GM21381 (cell line): Measurements from ENCODE around the gene MTCL1.
"Not testable (repeated sequence)": the region's sequence is repeated elsewhere in the genome, so short reads cannot be mapped to it uniquely, and the experiment has no call there.

ENCODE experiments used
- ATAC-seq: cut with Tn5 transposase; IDR thresholded peaks from one replicate; pipeline ENCODE4 v1.9.1; 2021; ENCODE audit warnings: mild to moderate bottlenecking, moderate library complexity; ENCODE audit not compliant: unreplicated experiment

The MTCL1 gene

DNA sequence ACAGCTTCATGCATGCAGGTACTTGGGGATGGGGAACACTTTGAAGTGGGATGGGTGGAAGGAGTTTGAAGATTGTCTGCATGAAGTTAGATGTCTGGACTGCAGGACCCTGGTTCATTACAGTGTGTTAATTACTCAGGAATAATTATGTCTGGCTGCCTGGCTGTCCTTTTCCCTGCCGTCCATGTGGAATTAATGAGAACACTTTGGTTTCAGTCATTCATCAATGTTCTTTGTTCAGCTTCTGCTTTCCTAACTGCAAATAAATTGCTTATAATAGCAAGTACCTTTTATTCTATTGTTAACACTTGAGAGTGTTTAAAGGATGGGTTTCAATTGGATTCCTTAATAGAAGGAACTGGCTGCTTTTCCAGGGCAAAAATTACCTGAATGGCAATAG lies 35.8 kb downstream of the MTCL1 start:
- no peak for ATAC-seq

DNA sequence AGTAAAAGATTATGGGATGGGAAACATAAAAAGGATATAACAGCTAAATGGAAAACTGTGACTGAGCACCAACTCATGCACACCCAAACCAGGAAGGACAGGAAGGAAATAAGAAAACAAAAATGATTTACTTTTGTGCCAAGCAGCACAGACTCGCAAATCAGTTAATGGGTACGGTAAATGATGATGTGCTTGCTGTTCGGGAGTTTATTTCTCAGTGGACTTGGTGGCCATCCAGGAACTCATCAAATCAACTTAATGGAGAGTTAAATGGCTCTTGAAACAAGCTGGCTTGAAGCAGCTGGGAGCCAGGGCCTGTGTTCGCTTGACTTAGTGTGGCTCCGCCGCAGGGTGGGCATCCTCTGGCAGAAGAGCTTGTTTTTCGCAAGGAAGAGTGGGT lies 36.2 kb downstream of the MTCL1 start:
- no peak for ATAC-seq

DNA sequence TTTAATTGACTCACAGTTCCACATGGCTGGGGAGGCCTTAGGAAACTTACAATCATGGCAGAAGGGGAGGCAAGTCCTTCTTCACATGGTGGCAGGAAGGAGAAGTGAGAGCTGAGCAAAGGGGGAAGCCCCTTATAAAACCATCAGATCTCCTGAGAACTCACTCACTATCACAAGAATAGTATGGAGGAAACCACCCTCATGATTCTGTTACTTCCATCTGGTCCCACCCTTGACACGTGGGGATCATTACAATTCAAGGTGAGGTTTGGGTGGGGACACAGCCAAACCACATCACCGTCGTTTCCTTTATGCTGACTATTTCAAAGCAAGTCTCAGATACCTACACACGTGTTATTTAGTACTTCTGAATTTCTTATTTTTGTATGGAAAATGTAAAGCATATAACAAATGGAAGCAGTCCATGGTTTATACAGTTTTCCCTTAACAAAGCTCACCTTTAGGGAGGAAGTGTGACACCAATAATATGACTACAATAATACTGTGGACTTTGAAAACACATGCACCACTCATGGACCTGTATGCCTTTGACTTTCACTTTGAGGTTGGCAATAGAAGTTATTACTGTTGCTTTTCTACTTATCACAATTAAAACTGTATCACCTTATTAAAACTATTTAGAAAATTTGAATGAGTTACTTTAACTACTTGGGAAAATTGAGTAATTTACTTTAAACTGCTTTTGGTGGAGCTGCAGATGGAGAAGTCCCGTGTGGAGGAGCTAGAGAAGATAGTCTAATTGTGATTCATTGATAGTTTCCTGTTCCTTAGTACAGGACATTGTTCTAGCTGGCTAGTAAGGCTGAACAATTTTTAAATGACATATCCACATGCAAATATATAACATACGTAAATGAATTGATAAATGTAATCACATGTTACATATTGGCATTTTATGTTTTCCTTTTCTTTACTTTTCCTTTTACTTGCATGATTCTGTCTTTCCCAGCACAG lies 37.3 kb downstream of the MTCL1 start:
- ATAC-seq, result no peak

DNA sequence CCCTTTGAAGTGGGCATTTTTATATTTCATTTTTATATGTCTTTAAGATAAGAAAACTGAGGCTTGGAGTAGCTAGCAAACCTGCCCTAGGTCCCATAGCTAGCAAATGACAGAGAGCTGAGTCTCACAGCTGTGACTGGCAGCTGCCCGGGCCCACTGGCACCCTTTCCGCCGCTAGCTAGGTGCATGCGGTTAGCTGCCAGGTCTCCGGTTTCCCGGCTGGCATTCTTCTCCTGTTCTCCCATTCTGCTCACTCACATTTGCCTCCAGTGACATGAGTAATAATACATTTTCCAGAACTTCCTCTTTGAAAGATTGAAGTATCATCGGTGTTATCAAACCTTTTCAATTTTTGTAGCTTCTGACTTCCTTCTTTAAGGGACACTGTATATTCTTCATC lies 38.7 kb downstream of the MTCL1 start:
- no peak for ATAC-seq

DNA sequence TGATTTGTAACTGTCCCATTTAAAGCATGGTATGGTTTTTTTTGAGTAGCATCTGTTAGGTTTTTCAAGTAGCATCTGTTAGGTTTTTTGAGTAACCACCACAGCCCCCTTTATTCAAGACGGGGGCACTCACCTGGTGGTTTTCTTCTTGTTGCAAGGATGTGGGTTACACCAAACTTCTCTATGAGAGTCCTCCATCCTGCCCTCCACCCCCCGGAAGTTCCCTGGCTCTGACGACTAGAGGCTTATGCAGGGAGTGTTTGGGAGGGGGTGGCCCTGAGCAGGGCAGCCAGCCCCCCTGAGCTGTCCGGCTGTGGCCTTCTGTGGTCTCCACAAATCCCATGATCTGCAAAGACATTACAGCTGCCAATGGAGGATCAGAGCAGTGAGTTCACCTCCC lies 39.3 kb downstream of the MTCL1 start:
- no peak for ATAC-seq

DNA sequence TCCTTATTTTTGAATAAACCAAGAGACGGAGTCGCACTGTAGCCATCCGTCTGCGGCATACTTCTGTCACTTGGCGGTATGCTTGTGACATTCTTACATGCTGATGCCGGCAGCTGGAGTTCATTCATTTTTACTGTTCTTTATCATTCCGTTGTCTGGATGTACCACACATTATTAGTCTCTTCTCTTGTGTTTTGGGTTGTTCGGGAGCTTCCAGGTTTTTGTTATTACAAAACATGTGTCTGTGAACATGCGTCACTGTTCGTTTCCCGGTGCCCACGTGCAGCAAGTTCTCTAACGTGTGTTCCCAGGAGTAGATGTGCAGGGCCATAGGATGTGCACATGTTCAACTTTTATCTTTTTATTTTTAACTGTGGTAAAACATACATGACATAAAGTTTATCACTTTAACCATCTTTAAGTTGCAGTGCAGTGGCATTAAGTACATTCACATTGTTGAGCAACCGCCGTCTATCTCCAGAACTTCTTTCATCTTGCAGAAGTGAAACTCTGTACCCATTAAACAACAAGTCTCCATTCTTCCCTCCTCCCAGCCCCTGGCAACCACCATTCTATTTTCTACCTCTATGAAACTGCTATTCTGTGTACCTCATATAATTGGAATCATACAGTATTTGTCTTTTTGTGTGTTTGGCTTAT lies 40.1 kb downstream of the MTCL1 start:
- ATAC-seq, result no peak

GRCh38 chr18:8747440-8747937 lies 42.1 kb downstream of the MTCL1 start:
- ATAC-seq, result no peak

DNA sequence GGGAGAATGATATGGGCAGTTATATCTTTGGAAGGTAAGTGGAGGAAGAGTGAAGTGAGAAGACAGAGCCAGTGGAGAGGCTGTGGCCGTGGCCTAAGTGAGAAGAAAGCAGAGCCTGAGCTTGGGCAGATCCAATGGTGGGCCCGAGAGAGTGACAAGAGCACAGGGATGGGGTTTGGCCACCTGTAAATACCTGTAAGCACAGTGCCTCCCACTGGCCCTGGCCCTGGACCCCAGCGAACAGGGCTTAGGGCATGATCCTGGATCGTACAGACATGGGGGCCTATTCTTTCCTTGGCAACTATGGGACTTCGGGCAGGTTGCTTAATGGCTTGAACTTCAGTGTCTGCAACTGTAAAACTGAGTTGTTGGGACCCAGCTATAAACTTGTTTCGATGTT lies 44.1 kb downstream of the MTCL1 start:
- ATAC-seq, result no peak

DNA sequence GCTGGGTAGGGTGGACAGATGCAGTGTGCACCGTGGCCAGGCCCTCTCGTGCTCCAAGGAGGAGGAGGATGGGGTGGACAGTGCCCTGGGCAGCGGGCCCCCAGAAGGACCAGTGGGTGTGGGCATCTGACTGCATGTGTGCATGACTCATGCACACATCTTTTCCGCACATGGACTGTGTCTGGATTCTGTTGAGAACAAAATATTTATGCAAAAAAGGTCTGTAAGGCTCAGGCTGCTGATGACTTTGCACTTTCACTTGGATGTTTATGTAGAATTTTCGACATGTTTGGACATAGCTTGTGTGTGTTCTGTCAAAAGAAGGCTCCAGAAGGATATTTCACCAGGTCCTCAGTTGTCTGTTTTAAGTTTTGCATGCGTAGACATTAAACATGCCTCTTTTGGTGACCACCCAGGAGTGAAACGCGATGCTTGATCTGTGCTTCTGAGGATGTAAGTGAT lies 45.6 kb downstream of the MTCL1 start:
- no peak for ATAC-seq

DNA sequence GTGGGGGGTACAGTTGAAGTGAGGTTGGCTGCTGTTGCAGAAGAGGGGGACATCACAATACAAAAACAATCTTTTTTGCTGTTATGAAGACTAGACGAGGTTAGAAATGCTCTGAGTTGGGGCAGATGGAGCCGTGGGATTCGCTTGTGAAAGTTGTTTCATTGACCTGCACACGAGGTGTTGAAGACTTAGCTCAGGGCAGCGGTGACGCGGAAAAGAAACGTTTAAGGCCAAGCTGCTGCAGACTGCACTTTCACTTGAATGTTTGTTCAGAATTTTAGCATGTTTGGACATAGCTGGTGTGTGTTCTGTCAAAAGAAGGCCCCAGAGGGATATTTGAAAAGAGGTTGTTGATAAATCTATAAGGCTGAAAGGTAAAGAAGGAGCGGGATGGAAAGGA lies 46.3 kb downstream of the MTCL1 start:
- no peak for ATAC-seq

DNA sequence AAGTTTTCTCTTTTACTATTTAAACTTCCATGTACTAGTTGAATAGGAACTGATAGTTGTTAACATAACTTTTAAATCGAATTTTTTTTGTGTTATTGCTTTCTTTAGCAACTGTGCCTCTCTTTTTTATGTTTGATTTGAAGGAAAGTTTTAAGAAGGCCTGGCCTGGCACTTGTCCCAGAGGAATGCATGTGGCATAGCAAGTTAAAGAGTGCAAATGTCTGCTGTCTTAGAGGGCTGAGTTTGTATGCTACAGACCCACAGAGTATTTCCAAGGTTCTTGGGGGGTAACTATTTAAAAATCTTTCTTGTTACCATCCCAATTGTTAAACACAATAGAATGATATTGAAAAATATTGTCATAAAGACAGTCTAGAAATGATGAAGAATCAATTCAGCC lies 47.0 kb downstream of the MTCL1 start:
- ATAC-seq, result no peak

DNA sequence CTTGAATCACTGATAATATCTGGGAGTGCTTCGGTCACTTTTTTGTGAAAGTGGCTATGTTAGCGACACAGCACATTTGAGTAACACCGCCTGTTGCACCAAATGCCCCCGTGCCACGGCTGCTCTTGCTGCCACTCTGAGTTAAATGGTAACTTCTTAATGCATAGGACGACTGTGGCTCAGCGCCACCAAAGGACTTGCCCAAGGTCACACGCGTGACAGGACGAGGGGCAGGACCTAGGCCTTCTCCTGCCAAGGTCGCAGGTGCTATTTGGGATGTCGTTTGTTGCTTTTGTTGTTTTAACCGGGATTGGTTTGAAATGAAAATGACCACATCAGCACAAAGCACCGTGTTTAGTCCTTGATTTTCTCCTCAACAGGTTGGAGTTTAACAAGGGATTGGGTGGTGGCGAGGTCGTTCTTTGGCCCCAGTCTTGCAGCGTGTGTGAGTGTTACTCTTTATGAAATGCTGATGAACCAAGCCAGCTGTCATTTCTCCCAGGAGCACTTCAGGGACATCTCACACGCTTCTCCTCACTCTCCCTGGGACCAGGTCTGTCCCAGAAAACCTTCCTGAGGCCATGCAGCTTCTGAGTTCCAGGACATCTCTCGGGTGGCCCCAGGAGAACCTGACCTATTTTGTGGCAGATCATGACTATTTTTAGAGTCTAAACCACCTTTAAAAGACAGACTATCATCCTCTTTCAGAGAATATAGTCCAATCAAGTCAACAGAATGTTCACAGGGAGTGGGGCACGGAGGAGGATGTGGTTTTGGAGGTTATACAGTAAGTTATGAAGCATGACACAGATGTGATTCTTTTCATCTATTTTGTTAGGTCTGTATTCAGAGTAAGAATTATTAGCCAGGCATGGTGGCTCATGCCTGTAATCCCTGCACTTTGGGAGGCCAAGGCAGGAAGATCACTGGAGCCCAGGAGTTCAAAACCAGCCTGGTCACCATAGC lies 49.9 kb downstream of the MTCL1 start:
- peak; percentile 60 for ATAC-seq

DNA sequence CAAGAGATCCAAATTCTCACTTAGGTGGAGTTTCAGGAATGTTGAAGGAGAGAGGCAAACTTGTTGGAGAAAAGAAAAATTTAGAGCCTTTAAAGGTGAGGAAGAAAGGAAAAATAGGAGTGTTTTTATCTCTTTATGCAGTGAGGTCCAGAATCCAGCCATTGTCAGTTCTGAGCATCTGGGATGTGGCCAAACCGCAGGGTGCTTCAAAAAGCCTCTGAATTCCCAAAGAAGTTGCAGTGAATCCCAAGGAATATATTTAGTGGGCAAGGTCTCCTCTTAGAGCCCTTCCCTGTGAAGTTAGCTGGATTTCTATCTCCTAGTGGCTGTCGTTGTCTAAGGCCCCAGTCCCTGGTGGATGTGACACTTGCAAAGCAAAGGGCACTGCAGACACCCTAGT lies 51.2 kb downstream of the MTCL1 start:
- no peak for ATAC-seq

DNA sequence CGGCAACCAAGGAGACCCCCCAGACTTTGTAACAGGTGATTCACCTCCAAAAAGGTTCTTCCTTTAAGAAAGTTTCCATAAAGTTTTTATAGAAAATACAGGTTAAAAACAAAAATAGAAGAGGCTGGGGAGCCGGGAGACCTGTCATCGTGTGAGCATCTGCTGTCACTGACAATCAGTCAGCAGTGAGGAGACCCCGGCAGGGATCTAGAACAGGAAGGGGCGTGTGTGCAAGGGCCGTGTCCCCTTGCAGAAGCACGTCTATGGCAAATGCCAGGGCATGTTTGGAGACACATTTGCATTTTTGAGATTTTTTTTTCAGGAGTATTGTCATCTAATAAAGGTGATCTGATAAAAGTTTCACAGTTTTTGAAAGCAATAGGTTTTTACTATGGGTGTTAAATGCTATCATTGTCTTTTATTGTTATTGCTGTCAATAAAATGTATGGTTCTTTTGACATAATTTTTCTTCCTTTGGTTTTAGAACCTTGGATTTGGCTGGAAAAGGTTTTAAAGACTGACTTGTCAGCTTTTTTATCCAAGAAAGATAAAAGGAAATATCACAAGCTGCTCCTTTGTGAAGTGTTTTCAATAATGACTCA lies 52.1 kb downstream of the MTCL1 start:
- no peak for ATAC-seq

DNA sequence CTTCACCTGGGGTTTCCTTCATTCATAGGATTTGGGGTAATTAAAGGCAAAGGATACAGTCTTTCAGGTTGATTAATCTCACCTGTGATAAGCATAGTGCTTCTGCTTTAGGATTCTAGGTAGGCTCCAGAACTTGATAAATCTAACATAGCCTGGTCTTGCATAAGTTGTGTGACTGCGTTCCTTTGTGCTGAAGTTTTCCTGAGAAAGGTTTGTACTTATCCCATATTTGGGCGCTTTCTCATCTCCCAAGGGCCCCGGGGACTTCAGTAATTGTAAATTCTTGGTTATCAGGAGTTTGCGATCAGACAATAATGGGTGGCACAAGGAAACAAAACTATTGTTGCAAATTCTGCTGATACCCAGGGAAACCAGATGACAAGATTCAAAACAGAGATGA lies 53.1 kb downstream of the MTCL1 start:
- no peak for ATAC-seq

GRCh38 chr18:8760984-8761383 lies 55.6 kb downstream of the MTCL1 start:
- no peak for ATAC-seq

DNA sequence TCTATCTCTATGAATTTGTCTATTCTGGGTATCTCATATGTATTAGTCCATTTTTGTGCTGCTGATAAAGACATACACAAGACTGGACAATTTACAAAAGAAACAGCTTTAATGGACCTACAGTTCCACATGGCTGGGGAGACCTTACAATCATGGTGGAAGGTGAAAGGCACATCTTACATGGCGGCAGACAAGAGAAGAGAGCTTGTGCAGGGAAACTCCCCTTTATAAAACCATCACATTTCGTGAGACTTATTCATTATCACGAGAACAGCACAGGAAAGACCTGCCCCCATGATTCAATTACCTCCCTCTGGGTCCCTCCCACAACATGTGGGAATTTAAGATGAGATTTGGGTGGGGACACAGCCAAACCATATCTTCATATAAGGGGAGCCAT lies 56.2 kb downstream of the MTCL1 start:
- ATAC-seq, result not testable (repeated sequence)

DNA sequence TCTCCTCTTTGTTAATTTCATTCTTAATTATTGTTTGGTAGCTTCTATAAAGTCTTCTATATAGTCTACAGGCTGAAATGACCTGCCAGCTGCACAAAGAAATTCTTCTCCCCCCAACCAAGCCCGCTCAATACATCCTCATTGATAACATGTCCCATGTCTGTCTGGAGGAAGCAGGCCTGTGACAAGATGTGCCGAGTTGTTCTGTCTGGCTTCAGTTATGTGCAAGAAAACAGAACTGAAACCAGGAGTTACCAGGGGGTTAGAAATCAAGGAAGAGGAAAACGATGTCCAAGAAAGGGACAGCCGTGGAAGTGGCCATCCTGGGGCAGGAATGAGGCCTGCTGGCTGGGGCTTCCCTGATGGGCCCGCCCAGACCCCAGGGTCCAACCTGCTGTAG lies 57.6 kb downstream of the MTCL1 start:
- no peak for ATAC-seq

DNA sequence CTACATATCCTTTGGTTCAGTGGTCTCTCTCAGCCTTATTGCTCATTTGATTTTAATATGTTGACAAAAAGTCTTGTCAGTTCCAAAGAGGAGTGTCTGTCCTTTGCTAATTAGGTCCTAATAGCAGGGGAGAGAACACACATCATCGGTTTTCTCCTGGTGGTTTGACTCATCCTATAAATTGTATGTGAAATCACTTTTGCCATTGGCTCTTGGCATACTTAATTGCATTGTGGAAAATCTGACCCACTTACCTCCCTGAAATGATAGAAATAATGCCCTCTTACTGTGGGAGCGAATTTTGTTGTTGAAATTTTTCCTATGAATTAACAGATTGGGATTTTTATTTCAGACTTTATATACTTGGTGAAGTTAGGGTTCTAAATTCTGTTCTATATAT lies 58.3 kb downstream of the MTCL1 start:
- no peak for ATAC-seq

- no peak for ATAC-seq
These were observed 60.6 kb downstream of the MTCL1 start for GRCh38 chr18:8765783-8766463.
